Endodermal cell (in vitro differentiated cells): Measurements from ENCODE around the gene PLCG2. TPM values are rescaled to one million over a fixed set of nuclear protein-coding genes. Genes with fewer than 3 reads are reported as not detected.

Source experiments
- DNase-seq: peaks from one replicate; pipeline ENCODE4 v3.0.0-alpha.2; 2017
- H3K27ac ChIP-seq: 2 replicates; pipeline ENCODE4 v1.5.1; 2013; ENCODE audit warnings: mild to moderate bottlenecking, low read depth, low read length, moderate library complexity
- H3K27me3 ChIP-seq: 2 replicates; pipeline ENCODE4 v1.6.1; 2013; ENCODE audit warnings: mild to moderate bottlenecking, low read length, moderate library complexity; ENCODE audit not compliant: insufficient read depth, control insufficient read depth, poor library complexity, severe bottlenecking
- H3K36me3 ChIP-seq: 2 replicates; pipeline ENCODE4 v1.7.0; 2013; ENCODE audit warnings: mild to moderate bottlenecking, low read length, moderate library complexity; ENCODE audit not compliant: control insufficient read depth, insufficient read depth
- H3K4me1 ChIP-seq: one replicate; pipeline ENCODE4 v1.7.0; 2013; ENCODE audit warnings: low read length; ENCODE audit not compliant: control insufficient read depth, insufficient read depth
- H3K4me3 ChIP-seq: 2 replicates; pipeline ENCODE4 v1.5.1; 2013; ENCODE audit warnings: mild to moderate bottlenecking, low read length, moderate library complexity
- H3K9ac ChIP-seq: 2 replicates; pipeline ENCODE4 v1.6.1; 2013; ENCODE audit warnings: mild to moderate bottlenecking, low read length, moderate library complexity; ENCODE audit not compliant: poor library complexity, severe bottlenecking; ENCODE audit errors: extremely low read depth
- H3K9me3 ChIP-seq: 2 replicates; pipeline ENCODE4 v1.6.1; 2013; ENCODE audit warnings: mild to moderate bottlenecking, low read length, moderate library complexity; ENCODE audit not compliant: control insufficient read depth
- H3K27ac Mint-ChIP-seq: 2 replicates; pipeline ENCODE4 v1.8.0; 2020; ENCODE audit warnings: mixed read lengths
- H3K27me3 Mint-ChIP-seq: 2 replicates; pipeline ENCODE4 v1.8.0; 2021; ENCODE audit warnings: mild to moderate bottlenecking, mixed read lengths; ENCODE audit not compliant: insufficient read depth
- H3K36me3 Mint-ChIP-seq: 2 replicates; pipeline ENCODE4 v1.8.0; 2020; ENCODE audit warnings: low read depth, mixed read lengths
- H3K4me1 Mint-ChIP-seq: 2 replicates; pipeline ENCODE4 v1.8.0; 2020; ENCODE audit warnings: mixed read lengths
- H3K4me3 Mint-ChIP-seq: 2 replicates; pipeline ENCODE4 v1.8.0; 2020; ENCODE audit warnings: mild to moderate bottlenecking, moderate library complexity, mixed read lengths
- H3K9me3 Mint-ChIP-seq: 2 replicates; pipeline ENCODE4 v1.8.0; 2020; ENCODE audit warnings: mild to moderate bottlenecking, mixed read lengths
- WGBS, 2 experiments: methylation state at CpG; one replicate each; pipeline versions ENCODE4 v1.1.5 to v1.1.7; 2013; ENCODE audit warnings: missing lambda C conversion rate in 2 of 2, mixed read lengths in 1 of 2; ENCODE audit not compliant: insufficient coverage in 1 of 2, insufficient read length in 1 of 2; 5-methylcytosine and 5-hydroxymethylcytosine counted together
- total RNA-seq, 2 donors: library from RNA; stranded (reverse); fragmentation: NEBNext Ultra II Directional in 1 of 2; extraction: Animal tissue kit (Norgen Biotek cat#: 25700) in 1 of 2; gene quantifications; 2 replicates in 1 of 2; 3 replicates in 1 of 2; pipeline ENCODE4 v1.2.1, GENCODE V29; 2021
- TF ChIP-seq, protein P1 (sequence below): fragments of 200-600 bp; sonication (generic); conservative IDR thresholded peaks from 2 replicates; pipeline ENCODE4 v1.5.0; 2021; ENCODE audit warnings: antibody characterized with exemption, mild to moderate bottlenecking

The PLCG2 gene
- total RNA-seq, 2 donors from 2014 or later, result 34.7 to 48.4 TPM

DNA sequence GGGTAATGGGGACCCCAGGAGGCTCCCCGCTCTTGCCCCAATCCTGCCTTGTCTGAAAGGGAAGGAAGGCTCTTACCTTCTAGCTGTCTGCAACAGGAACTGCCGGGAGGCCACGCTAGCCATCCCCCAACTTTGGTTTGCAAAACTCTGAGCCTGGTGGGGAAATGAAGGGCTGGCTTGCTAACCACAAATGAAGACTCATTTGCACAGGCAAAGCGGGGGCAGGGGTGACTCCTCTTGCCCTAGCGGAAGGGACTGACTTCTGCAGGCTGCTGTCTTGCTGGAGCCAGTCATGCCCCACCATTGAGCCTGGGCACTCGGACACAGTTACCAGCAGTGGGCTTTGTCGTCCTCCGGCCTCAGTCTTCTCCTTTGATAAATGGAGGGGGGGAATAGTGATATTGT is 52.6 kb downstream of the PLCG2 start:
- no peaks in the 10 kb centered on the region for H3K9me3 ChIP-seq
- H3K4me1 ChIP-seq, result no peaks in the 10 kb centered on the region
- Mint-ChIP-seq H3K4me3 (no peak overlapping the region), H3K36me3 (no peaks in the 10 kb centered on the region), H3K27me3 (no peaks in the 10 kb centered on the region), H3K9me3 (no peaks in the 10 kb centered on the region), H3K27ac (no peak overlapping the region), H3K4me1 (peaks cover 18% of the 10 kb centered on the region)
- H3K4me3 ChIP-seq, result no peak overlapping the region
- TF ChIP-seq, protein P1, sequence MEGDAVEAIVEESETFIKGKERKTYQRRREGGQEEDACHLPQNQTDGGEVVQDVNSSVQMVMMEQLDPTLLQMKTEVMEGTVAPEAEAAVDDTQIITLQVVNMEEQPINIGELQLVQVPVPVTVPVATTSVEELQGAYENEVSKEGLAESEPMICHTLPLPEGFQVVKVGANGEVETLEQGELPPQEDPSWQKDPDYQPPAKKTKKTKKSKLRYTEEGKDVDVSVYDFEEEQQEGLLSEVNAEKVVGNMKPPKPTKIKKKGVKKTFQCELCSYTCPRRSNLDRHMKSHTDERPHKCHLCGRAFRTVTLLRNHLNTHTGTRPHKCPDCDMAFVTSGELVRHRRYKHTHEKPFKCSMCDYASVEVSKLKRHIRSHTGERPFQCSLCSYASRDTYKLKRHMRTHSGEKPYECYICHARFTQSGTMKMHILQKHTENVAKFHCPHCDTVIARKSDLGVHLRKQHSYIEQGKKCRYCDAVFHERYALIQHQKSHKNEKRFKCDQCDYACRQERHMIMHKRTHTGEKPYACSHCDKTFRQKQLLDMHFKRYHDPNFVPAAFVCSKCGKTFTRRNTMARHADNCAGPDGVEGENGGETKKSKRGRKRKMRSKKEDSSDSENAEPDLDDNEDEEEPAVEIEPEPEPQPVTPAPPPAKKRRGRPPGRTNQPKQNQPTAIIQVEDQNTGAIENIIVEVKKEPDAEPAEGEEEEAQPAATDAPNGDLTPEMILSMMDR, result peak; percentile 15
- no peak overlapping the region for H3K9ac ChIP-seq
- no peaks in the 10 kb centered on the region for H3K27me3 ChIP-seq
- peak; percentile 65 for DNase-seq
- H3K36me3 ChIP-seq, result no peaks in the 10 kb centered on the region
- WGBS, 2 experiments, result 91 to 95% methylated on average over 6 to 8 of the region's 8 CpGs
- H3K27ac ChIP-seq, result no peak overlapping the region

DNA sequence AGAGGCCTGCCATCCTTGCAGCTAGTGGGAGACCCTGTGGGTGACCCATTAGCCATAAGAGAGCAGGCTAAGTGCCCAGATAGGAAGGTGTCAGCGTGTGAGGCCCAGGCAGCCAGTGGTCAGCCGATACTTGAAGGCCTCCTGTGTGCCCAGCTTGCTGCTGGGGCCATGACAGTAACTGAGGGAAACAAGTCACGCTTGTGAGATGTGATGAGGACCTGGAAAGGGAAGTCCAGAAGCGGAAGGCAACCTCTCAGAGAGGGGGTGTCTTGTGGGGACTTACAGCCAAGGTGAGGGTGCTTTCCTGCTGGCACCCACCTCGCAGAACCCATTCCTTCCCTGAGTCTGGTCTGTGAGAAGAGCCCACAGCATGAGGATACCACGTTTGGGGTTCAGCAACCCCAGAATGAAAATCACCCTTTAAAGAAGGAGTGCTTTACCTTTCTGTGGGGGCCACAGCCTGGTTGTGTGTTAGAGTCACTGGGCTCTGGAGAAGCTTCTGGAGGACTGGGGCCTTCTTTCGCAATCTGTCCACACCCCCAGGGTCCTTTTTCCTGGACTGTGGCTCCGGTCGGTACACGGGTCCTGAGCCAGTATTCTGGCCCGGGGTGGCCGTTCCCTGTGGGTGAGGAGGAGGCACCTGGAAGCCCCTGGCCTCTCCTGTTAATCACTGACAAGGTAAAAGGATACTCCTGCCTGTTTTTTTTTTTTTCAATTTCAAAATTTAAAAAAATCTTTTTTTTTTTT is 53.9 kb downstream of the PLCG2 start:
- TF ChIP-seq, protein P1, result no peak
- Histone ChIP-seq H3K9me3 (no peaks in the 10 kb centered on the region), H3K9ac (no peak overlapping the region), H3K27ac (no peak overlapping the region), H3K27me3 (no peaks in the 10 kb centered on the region), H3K4me1 (no peaks in the 10 kb centered on the region), H3K4me3 (no peak overlapping the region), H3K36me3 (no peaks in the 10 kb centered on the region)
- no peak for DNase-seq
- WGBS, 2 experiments, result 95 to 97% methylated on average over 10 to 12 of the region's 12 CpGs
- Mint-ChIP-seq H3K27ac (no peak overlapping the region), H3K27me3 (no peaks in the 10 kb centered on the region), H3K4me3 (no peak overlapping the region), H3K4me1 (peaks cover 20% of the 10 kb centered on the region), H3K9me3 (no peaks in the 10 kb centered on the region), H3K36me3 (no peaks in the 10 kb centered on the region)

DNA sequence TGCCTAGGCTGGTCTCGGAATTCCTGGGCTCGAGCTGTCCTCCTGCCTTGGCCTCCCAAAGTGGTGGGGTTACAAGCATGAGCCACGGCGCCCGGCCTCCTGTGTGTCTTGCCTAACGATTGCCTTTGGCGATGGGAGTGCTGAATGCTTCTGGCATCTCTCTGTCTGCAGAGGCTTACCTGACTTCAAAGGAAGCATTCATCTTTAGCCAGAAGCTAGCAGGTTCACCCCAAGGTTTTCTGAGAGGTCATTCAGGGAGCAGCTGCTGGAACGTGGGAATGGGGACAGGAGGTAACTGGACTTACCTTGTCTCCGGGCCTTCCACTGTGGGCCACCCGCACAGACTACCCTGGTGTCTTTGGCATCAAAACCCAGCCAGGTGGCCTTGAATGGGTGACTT is 54.7 kb downstream of the PLCG2 start:
- H3K27ac ChIP-seq, result no peak overlapping the region
- H3K4me3 ChIP-seq, result no peak overlapping the region
- no peak overlapping the region for H3K27ac Mint-ChIP-seq
- no peaks in the 10 kb centered on the region for H3K9me3 ChIP-seq
- no peaks in the 10 kb centered on the region for H3K36me3 ChIP-seq
- no peaks in the 10 kb centered on the region for H3K27me3 ChIP-seq
- H3K4me1 Mint-ChIP-seq, result peaks cover 20% of the 10 kb centered on the region
- H3K9ac ChIP-seq, result no peak overlapping the region
- no peaks in the 10 kb centered on the region for H3K4me1 ChIP-seq
- no peaks in the 10 kb centered on the region for H3K9me3 Mint-ChIP-seq
- no peak overlapping the region for H3K4me3 Mint-ChIP-seq
- no peak for DNase-seq
- WGBS, 2 experiments, result 87 to 97% methylated on average over 9 to 10 of the region's 10 CpGs
- no peaks in the 10 kb centered on the region for H3K36me3 Mint-ChIP-seq
- TF ChIP-seq, protein P1, result no peak
- no peaks in the 10 kb centered on the region for H3K27me3 Mint-ChIP-seq
